Adrenal gland (tissue), 12 donors: ENCODE results near the gene PLOD2. TPM values are rescaled to one million over a fixed set of nuclear protein-coding genes. Genes with fewer than 3 reads are reported as not detected.

Experiments
- DNase-seq, 7 donors: peaks; one replicate each; pipeline ENCODE4 v3.0.0-alpha.2; 2019 to 2020
- H3K27ac ChIP-seq, 5 donors: fragments of 200-600 bp; sonication (generic) in 4 of 5; 1 replicate in 3 of 5; 2 replicates in 2 of 5; pipeline versions ENCODE4 v1.5.1 to v1.8.0; 2016 to 2020; ENCODE audit warnings: mild to moderate bottlenecking in 1 of 5
- H3K27me3 ChIP-seq: fragments of 200-600 bp; 2 replicates; pipeline ENCODE4 v1.8.0; 2021
- H3K36me3 ChIP-seq, 2 donors: fragments of 200-600 bp; replicated peaks in 1 of 2; 1 replicate in 1 of 2; 2 replicates in 1 of 2; pipeline versions ENCODE4 v1.5.1 to v1.8.0; 2018 to 2022
- H3K4me1 ChIP-seq, 2 donors: fragments of 200-600 bp; replicated peaks in 1 of 2; 1 replicate in 1 of 2; 2 replicates in 1 of 2; pipeline versions ENCODE4 v1.5.1 to v1.8.0; 2018 to 2021
- H3K4me3 ChIP-seq, 4 donors: fragments of 200-600 bp; sonication (generic) in 3 of 4; one replicate each; pipeline ENCODE4 v1.5.1; 2016 to 2018
- H3K9me3 ChIP-seq, 3 donors: fragments of 200-600 bp; sonication (generic) in 1 of 3; replicated peaks in 1 of 3; 1 replicate in 2 of 3; 2 replicates in 1 of 3; pipeline versions ENCODE4 v1.5.1 to v1.8.0; 2016 to 2021
- POLR2A ChIP-seq, 2 donors: fragments of 450-650 bp; IDR thresholded peaks; one replicate each; pipeline ENCODE4 v1.6.1; 2017; ENCODE audit warnings: antibody characterized with exemption in 2 of 2, mild to moderate bottlenecking in 2 of 2, moderate library complexity in 1 of 2
- WGBS, 4 donors: extraction: QIAGEN DNeasy Blood & Tissue Kit in 2 of 4; methylation state at CpG; one replicate each; pipeline versions ENCODE4 v1.1.5 to v1.1.7; 2013 to 2017; 5-methylcytosine and 5-hydroxymethylcytosine counted together
- intact Hi-C, 2 donors: fragments of 100-400 bp; cut with DNase I; formaldehyde crosslinking; loops; one replicate each; pipeline versions ENCODE4 v1.14.1 to v1.15.0; 2022 to 2023
- polyA plus RNA-seq, 3 donors: library from polyadenylated mRNA; stranded (reverse); fragments of 200-250 nt in 2 of 3; fragments of 350-450 nt in 1 of 3; fragmentation: Illumina TruSeq in 1 of 3; extraction: RNeasy Lipid Tissue Mini Kit (QIAGEN cat#74804) in 1 of 3; gene quantifications; one replicate each; pipeline ENCODE4 v1.2.3, GENCODE V29; 2013 to 2014
- total RNA-seq, 9 donors: library from RNA; depleted of rRNA in 4 of 9; stranded (reverse); fragments of >200 nt in 4 of 9; fragments of 120-200 nt in 1 of 9; fragmentation: NEBNext Ultra II Directional in 1 of 9; extraction: Animal tissue kit (Norgen Biotek cat#: 25700) in 1 of 9; gene quantifications; one replicate each; pipeline versions ENCODE4 v1.1.0 to v1.2.4, GENCODE V29; 2013 to 2023
- TF ChIP-seq, protein P1 (sequence below), 6 experiments: fragments of 450-650 bp in 4 of 6; fragments of 200-600 bp in 2 of 6; sonication (generic) in 1 of 6; IDR thresholded peaks; 1 replicate in 5 of 6; 2 replicates in 1 of 6; pipeline versions ENCODE4 v1.5.1 to v1.8.0; 2016 to 2021; ENCODE audit warnings: antibody characterized with exemption in 6 of 6, mild to moderate bottlenecking in 2 of 6, moderate library complexity in 1 of 6
- donor health status: healthy with polysubstance abuse.
- donor health status: Bipolar disorder and iron deficiency.
- donor health status: DM: yes; HTN: yes; CAD: no.
- donor health status: DM: no; HTN: no; CAD: no.
- donor health status: DM: no; HTN: no; CAD: no.
- donor health status: DM: yes; HTN: yes; CAD: no.

PLOD2 gene
- total and polyA plus RNA-seq, 12 donors = 23.1 to 79.0 (median 41.7) TPM

DNA sequence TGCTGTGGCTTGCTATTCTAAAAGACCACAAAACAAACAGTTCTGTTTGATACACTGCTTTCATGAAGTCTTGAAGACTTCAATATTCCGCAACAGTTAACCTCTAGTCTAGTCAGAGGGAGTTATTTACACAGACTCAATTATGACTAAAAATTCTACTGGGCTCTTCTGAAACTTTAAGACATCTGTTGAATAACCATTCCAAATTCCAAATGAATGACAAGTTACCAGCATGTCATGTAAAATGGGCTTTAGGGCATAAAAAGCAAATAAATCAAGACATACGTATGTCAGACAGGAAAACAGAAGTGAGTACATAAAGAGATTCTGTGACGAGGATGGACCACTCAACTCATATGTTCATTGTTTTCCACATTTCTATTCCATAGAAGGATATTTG is 93.9 kb downstream of the PLOD2 start:
- TF ChIP-seq, protein P1, sequence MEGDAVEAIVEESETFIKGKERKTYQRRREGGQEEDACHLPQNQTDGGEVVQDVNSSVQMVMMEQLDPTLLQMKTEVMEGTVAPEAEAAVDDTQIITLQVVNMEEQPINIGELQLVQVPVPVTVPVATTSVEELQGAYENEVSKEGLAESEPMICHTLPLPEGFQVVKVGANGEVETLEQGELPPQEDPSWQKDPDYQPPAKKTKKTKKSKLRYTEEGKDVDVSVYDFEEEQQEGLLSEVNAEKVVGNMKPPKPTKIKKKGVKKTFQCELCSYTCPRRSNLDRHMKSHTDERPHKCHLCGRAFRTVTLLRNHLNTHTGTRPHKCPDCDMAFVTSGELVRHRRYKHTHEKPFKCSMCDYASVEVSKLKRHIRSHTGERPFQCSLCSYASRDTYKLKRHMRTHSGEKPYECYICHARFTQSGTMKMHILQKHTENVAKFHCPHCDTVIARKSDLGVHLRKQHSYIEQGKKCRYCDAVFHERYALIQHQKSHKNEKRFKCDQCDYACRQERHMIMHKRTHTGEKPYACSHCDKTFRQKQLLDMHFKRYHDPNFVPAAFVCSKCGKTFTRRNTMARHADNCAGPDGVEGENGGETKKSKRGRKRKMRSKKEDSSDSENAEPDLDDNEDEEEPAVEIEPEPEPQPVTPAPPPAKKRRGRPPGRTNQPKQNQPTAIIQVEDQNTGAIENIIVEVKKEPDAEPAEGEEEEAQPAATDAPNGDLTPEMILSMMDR (IDR thresholded peaks at IDR 0.05) = no peak
- no peak for TF ChIP-seq POLR2A (IDR thresholded peaks at IDR 0.05)
- intact Hi-C loops = loop anchor here (5.0 to 10.0 kb wide), 3 partner anchors 108 to 260 kb away; no protein-coding TSS in a partner anchor
- Histone ChIP-seq H3K36me3 (no peaks in the 10 kb centered on the region), H3K9me3 (no peaks in the 10 kb centered on the region), H3K27ac (no peak overlapping the region), H3K4me3 (no peak overlapping the region), H3K4me1 (peaks cover 0 to 6% of the 10 kb centered on the region in 2 donors), H3K27me3 (no peaks in the 10 kb centered on the region)
- no peak for DNase-seq
- WGBS, 4 donors = 91 to 95% (median 92%) methylated on average over 3 of the region's 3 CpGs

DNA sequence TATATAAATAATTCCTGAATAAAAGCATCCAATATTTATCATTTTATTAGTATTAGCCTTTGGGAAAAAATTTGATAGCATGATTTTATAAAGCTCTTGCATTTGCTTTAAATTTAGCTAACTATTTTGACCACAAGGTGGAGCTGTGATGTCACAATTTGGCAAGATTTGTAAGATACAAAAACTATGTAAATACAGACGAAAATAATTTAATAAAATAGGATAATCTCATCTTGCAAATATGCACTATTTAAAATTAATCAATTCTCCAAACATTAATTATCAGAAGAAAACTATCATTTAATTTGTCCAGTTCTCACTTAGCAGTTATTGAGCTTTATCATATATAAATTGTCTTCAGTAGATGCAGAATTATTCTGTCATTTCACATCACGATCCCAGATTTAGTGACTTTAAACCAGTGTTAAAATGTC is 95.4 kb downstream of the PLOD2 start:
- H3K4me3 ChIP-seq = no peak overlapping the region
- intact Hi-C loops = loop anchor here (5.0 to 10.0 kb wide), 3 partner anchors 109 to 262 kb away; no protein-coding TSS in a partner anchor
- peak in 4 of 7 donors; percentile 16 to 51 (median 42) for DNase-seq
- TF ChIP-seq, protein P1 (IDR thresholded peaks at IDR 0.05) = peak; percentile 60 to 84 (median 70)
- TF ChIP-seq POLR2A (IDR thresholded peaks at IDR 0.05) = no peak
- no peak overlapping the region for H3K27ac ChIP-seq
- H3K4me1 ChIP-seq = peaks cover 0 to 4% of the 10 kb centered on the region in 2 donors
- no peaks in the 10 kb centered on the region for H3K36me3 ChIP-seq
- no peaks in the 10 kb centered on the region for H3K9me3 ChIP-seq
- WGBS, 4 donors = 36 to 41% (median 39%) methylated on average over 2 of the region's 2 CpGs
- no peaks in the 10 kb centered on the region for H3K27me3 ChIP-seq

DNA sequence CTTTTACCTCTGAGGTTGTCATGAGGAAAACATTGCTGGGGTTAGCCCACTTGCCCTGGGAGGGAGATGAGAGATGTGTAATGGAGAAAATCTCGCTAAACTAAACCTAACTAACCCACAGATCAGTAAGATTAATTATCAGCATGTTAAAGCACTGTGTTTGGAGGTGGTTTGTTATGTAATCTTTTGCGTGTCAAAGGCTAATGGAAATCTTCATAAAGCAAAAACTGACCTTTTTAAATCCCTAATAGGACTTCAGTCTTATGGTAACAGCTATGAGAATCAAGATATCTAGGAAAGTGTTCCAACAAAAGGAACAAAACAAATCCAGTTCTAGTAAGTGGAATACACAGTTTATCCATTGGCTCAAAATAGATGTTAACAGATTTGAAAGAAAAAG is 102.7 kb downstream of the PLOD2 start:
- no peak overlapping the region for H3K27ac ChIP-seq
- intact Hi-C loops = no loop called here
- WGBS, 4 donors = 83 to 98% (median 87%) methylated on average over 2 of the region's 2 CpGs
- no peaks in the 10 kb centered on the region for H3K36me3 ChIP-seq
- peaks cover 0 to 10% (median 0%) of the 10 kb centered on the region in 3 donors for H3K9me3 ChIP-seq
- TF ChIP-seq POLR2A (IDR thresholded peaks at IDR 0.05) = no peak
- TF ChIP-seq, protein P1 (IDR thresholded peaks at IDR 0.05) = no peak
- DNase-seq = no peak
- no peaks in the 10 kb centered on the region for H3K27me3 ChIP-seq
- no peaks in the 10 kb centered on the region for H3K4me1 ChIP-seq
- no peak overlapping the region for H3K4me3 ChIP-seq

DNA sequence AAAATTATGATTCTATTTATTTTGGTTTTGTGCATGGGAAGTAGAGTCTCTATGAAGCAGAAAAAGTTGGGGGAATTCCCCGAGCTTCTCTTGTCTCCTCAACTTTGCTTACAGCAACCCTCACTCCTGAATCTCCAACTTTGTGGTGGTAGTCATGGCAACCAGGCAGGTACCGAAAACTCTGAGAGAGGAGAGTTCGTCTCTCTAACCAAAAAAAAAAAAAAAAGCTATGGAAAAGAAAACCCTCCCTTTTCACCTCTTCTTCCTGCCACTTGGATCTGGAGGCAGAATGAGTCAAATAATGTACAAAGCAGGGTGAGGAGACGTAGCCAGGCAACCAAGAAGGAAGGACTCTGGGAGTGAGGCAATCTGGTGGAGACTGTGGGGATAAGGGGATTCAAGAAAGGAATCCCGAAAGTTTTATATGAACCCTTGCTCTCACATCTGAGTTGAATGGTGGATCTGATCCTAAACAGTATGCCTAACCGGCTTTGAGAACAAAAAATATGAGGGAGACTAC is 108.1 kb downstream of the PLOD2 start:
- H3K4me3 ChIP-seq = no peak overlapping the region
- H3K27me3 ChIP-seq = no peaks in the 10 kb centered on the region
- DNase-seq = no peak
- H3K27ac ChIP-seq = no peak overlapping the region
- intact Hi-C loops = no loop called here
- no peak for TF ChIP-seq POLR2A (IDR thresholded peaks at IDR 0.05)
- TF ChIP-seq, protein P1 (IDR thresholded peaks at IDR 0.05) = no peak
- no peaks in the 10 kb centered on the region for H3K36me3 ChIP-seq
- H3K4me1 ChIP-seq = no peaks in the 10 kb centered on the region
- WGBS, 4 donors = 90 to 94% (median 92%) methylated on average over 6 of the region's 6 CpGs
- peaks cover 0 to 10% (median 0%) of the 10 kb centered on the region in 3 donors for H3K9me3 ChIP-seq
